GM12875 (cell line): ENCODE data around the gene PTCH2.
"Not testable (repeated sequence)": the region's sequence is repeated elsewhere in the genome, so short reads cannot be mapped to it uniquely, and the experiment has no call there.

Experiments used
- H3K4me3 ChIP-seq: one replicate; pipeline ENCODE4 v1.5.1; 2011; ENCODE audit warnings: low read depth, low read length, control low read depth
- CTCF ChIP-seq: IDR thresholded peaks from 2 replicates; pipeline ENCODE4 v1.5.1; 2011; ENCODE audit warnings: low read depth, mild to moderate bottlenecking, control low read depth, inconsistent platforms, low read length, moderate library complexity, borderline replicate concordance; ENCODE audit not compliant: insufficient read depth

PTCH2 gene

GRCh38 chr1:44817771-44818495, 25.1 kb downstream of the PTCH2 start:
- no peak overlapping the region for H3K4me3 ChIP-seq
- no peak for TF ChIP-seq CTCF

GRCh38 chr1:44817307-44817706, 25.7 kb downstream of the PTCH2 start:
- TF ChIP-seq CTCF: no peak
- H3K4me3 ChIP-seq: no peak overlapping the region

GRCh38 chr1:44815926-44816325, 27.1 kb downstream of the PTCH2 start:
- not testable (repeated sequence) for H3K4me3 ChIP-seq

- no peak overlapping the region for H3K4me3 ChIP-seq
- TF ChIP-seq CTCF: no peak
These were observed 30.1 kb downstream of the PTCH2 start for GRCh38 chr1:44812822-44813543.

- H3K4me3 ChIP-seq: no peak overlapping the region
- no peak for TF ChIP-seq CTCF
These were observed 31.8 kb downstream of the PTCH2 start for GRCh38 chr1:44811234-44811633.

- H3K4me3 ChIP-seq: not testable (repeated sequence)
These were observed 32.3 kb downstream of the PTCH2 start for GRCh38 chr1:44810762-44811105.

- TF ChIP-seq CTCF: no peak
- no peak overlapping the region for H3K4me3 ChIP-seq
These were observed 32.8 kb downstream of the PTCH2 start for GRCh38 chr1:44810101-44810761.
